IMR-90 (cell line): ENCODE results near the gene C2orf49. TPM values are rescaled to one million over a fixed set of nuclear protein-coding genes. Genes with fewer than 3 reads are reported as not detected.

Experiments
- ATAC-seq: fragments of 200-7000 bp; cut with Tn5 transposase; 2 replicates; pipeline ENCODE4 v1.9.1; 2020; ENCODE audit warnings: low read depth, mild to moderate bottlenecking, moderate library complexity
- BruUV-seq: library from RNA; stranded (reverse); fragments of 400-500 nt; replicated peaks from 2 replicates; lab custom pipeline; 2021; lab: Mats Ljungman, UMichigan
- CTCF ChIA-PET: fragments of 300-600 bp; formaldehyde crosslinking; extraction: SDS; loops from one replicate; lab custom pipeline; 2021; ENCODE audit warnings: antibody characterized with exemption; lab: Yijun Ruan, JAX
- POLR2A ChIA-PET: fragments of 300-600 bp; sonication (Branson Sonifier 250); formaldehyde crosslinking; loops from one replicate; lab custom pipeline; 2022; ENCODE audit warnings: antibody characterized with exemption; ENCODE audit not compliant: unreplicated experiment; lab: Charles Lee
- DNase-seq: peaks from one replicate; pipeline ENCODE4 v3.0.0; 2013
- H2AFZ ChIP-seq: replicated peaks from 2 replicates; pipeline ENCODE3; 2013; ENCODE audit warnings: low read length, mild to moderate bottlenecking; ENCODE audit not compliant: poor library complexity
- H2AK5ac ChIP-seq: 2 replicates; pipeline ENCODE4 v1.6.1; 2013; ENCODE audit warnings: low read depth, low read length, inconsistent platforms
- H2AK9ac ChIP-seq: replicated peaks from 2 replicates; pipeline ENCODE3; 2013; ENCODE audit warnings: mild to moderate bottlenecking, low read depth, low read length, moderate library complexity; ENCODE audit not compliant: poor library complexity
- H2BK120ac ChIP-seq: 2 replicates; pipeline ENCODE4 v1.6.1; 2013; ENCODE audit warnings: low read depth, low read length, inconsistent platforms
- H2BK15ac ChIP-seq: 3 replicates; pipeline ENCODE4 v1.6.1; 2013; ENCODE audit warnings: low read depth, low read length, inconsistent platforms
- H2BK20ac ChIP-seq: 2 replicates; pipeline ENCODE4 v1.6.1; 2013; ENCODE audit warnings: low read depth, mild to moderate bottlenecking, inconsistent platforms, low read length, moderate library complexity
- H2BK5ac ChIP-seq: 2 replicates; pipeline ENCODE4 v1.6.1; 2013; ENCODE audit warnings: mild to moderate bottlenecking, low read depth, low read length, inconsistent platforms; ENCODE audit not compliant: poor library complexity, severe bottlenecking
- H3K14ac ChIP-seq: replicated peaks from 2 replicates; pipeline ENCODE4 v1.6.1; 2013; ENCODE audit warnings: low read depth, low read length, inconsistent platforms
- H3K18ac ChIP-seq: 2 replicates; pipeline ENCODE4 v1.6.1; 2013; ENCODE audit warnings: low read depth, low read length, control low read depth
- H3K23ac ChIP-seq: 2 replicates; pipeline ENCODE4 v1.6.1; 2013; ENCODE audit warnings: low read depth, low read length, inconsistent platforms
- H3K27ac ChIP-seq: 2 replicates; pipeline ENCODE4 v1.5.1; 2013; ENCODE audit warnings: mild to moderate bottlenecking, control low read depth, low read length; ENCODE audit not compliant: insufficient read depth
- H3K27me3 ChIP-seq: 2 replicates; pipeline ENCODE4 v1.6.1; 2013; ENCODE audit warnings: low read length; ENCODE audit not compliant: control insufficient read depth, insufficient read depth
- H3K36me3 ChIP-seq: 2 replicates; pipeline ENCODE4 v1.6.1; 2013; ENCODE audit warnings: low read length, mixed read lengths; ENCODE audit not compliant: control insufficient read depth, insufficient read depth
- H3K4ac ChIP-seq: 2 replicates; pipeline ENCODE4 v1.6.1; 2013; ENCODE audit warnings: low read depth, low read length, inconsistent platforms
- H3K4me1 ChIP-seq: 2 replicates; pipeline ENCODE4 v1.6.1; 2013; ENCODE audit warnings: low read length, mixed read lengths; ENCODE audit not compliant: control insufficient read depth, insufficient read depth
- H3K4me2 ChIP-seq: 2 replicates; pipeline ENCODE4 v1.6.1; 2013; ENCODE audit warnings: low read depth, mild to moderate bottlenecking, control low read depth, low read length, moderate library complexity
- H3K4me3 ChIP-seq: 2 replicates; pipeline ENCODE4 v1.5.1; 2013; ENCODE audit warnings: low read depth, mild to moderate bottlenecking, control low read depth, low read length, moderate library complexity; ENCODE audit not compliant: insufficient read depth
- H3K56ac ChIP-seq: 2 replicates; pipeline ENCODE4 v1.6.1; 2013; ENCODE audit warnings: low read length, inconsistent platforms; ENCODE audit not compliant: insufficient read depth; ENCODE audit errors: extremely low read depth
- H3K79me1 ChIP-seq, 2 experiments: 2 replicates each; pipeline ENCODE4 v1.6.1; 2013; ENCODE audit warnings: low read length in 2 of 2, inconsistent platforms in 1 of 2, low read depth in 1 of 2
- H3K9ac ChIP-seq: 2 replicates; pipeline ENCODE4 v1.6.1; 2013; ENCODE audit warnings: low read depth, low read length, control low read depth
- H3K9me1 ChIP-seq: 2 replicates; pipeline ENCODE4 v1.6.1; 2013; ENCODE audit warnings: low read length, inconsistent platforms; ENCODE audit not compliant: insufficient read depth
- H3K9me3 ChIP-seq: 2 replicates; pipeline ENCODE4 v1.6.1; 2013; ENCODE audit warnings: low read length; ENCODE audit not compliant: control insufficient read depth, insufficient read depth
- H4K20me1 ChIP-seq: 2 replicates; pipeline ENCODE4 v1.6.1; 2013; ENCODE audit warnings: low read length, inconsistent platforms; ENCODE audit not compliant: insufficient read depth
- H4K5ac ChIP-seq: 2 replicates; pipeline ENCODE4 v1.6.1; 2013; ENCODE audit warnings: mild to moderate bottlenecking, low read depth, low read length, control low read depth
- H4K8ac ChIP-seq, 2 experiments: 2 replicates each; pipeline ENCODE4 v1.6.1; 2013; ENCODE audit warnings: low read depth in 2 of 2, low read length in 2 of 2, control low read depth in 1 of 2, inconsistent platforms in 1 of 2
- H4K91ac ChIP-seq: 2 replicates; pipeline ENCODE4 v1.6.1; 2013; ENCODE audit warnings: low read depth, low read length, inconsistent platforms; ENCODE audit not compliant: insufficient read depth
- BHLHE40 ChIP-seq: fragments of 150-350 bp; IDR thresholded peaks from 2 replicates; pipeline ENCODE4 v1.6.1; 2016; ENCODE audit warnings: mild to moderate bottlenecking, low read depth, low read length
- CEBPB ChIP-seq: IDR thresholded peaks from 2 replicates; pipeline ENCODE4 v1.6.1; 2012; ENCODE audit warnings: low read depth, low read length, improper control_type of control experiment
- CHD1 ChIP-seq: IDR thresholded peaks from 2 replicates; pipeline ENCODE4 v1.6.1; 2012; ENCODE audit warnings: low read depth, low read length, improper control_type of control experiment
- CTCF ChIP-seq: conservative IDR thresholded peaks from 2 replicates; pipeline ENCODE4 v1.5.1; 2012; ENCODE audit warnings: mild to moderate bottlenecking, low read depth, low read length, improper control_type of control experiment
- ELK1 ChIP-seq: fragments of 150-350 bp; IDR thresholded peaks from 2 replicates; pipeline ENCODE4 v1.6.1; 2016; ENCODE audit warnings: low read depth, mild to moderate bottlenecking, low read length, moderate library complexity, borderline replicate concordance
- FOS ChIP-seq: fragments of 150-350 bp; IDR thresholded peaks from 2 replicates; pipeline ENCODE4 v1.6.1; 2016; ENCODE audit warnings: low read depth, low read length
- MAFK ChIP-seq: IDR thresholded peaks from 2 replicates; pipeline ENCODE4 v1.6.1; 2012; ENCODE audit warnings: low read depth, low read length, improper control_type of control experiment
- MAZ ChIP-seq: IDR thresholded peaks from 2 replicates; pipeline ENCODE4 v1.6.1; 2012; ENCODE audit warnings: low read depth, mild to moderate bottlenecking, low read length, improper control_type of control experiment, moderate library complexity, borderline replicate concordance
- MXI1 ChIP-seq: IDR thresholded peaks from 2 replicates; pipeline ENCODE4 v1.6.1; 2012; ENCODE audit warnings: low read depth, mild to moderate bottlenecking, low read length, moderate library complexity, borderline replicate concordance
- NFE2L2 ChIP-seq: fragments of 150-350 bp; IDR thresholded peaks from 2 replicates; pipeline ENCODE4 v1.6.1; 2016; ENCODE audit warnings: low read depth, mild to moderate bottlenecking, low read length
- RCOR1 ChIP-seq: IDR thresholded peaks from 2 replicates; pipeline ENCODE4 v1.6.1; 2012; ENCODE audit warnings: mild to moderate bottlenecking, low read length, improper control_type of control experiment; ENCODE audit not compliant: insufficient replicate concordance
- RFX5 ChIP-seq: IDR thresholded peaks from 2 replicates; pipeline ENCODE4 v1.8.0; 2012; ENCODE audit warnings: low read depth, mild to moderate bottlenecking, low read length, moderate library complexity
- SMC3 ChIP-seq: fragments of 150-350 bp; IDR thresholded peaks from 2 replicates; pipeline ENCODE4 v1.6.1; 2016; ENCODE audit warnings: low read depth, mild to moderate bottlenecking, antibody characterized with exemption, low read length, moderate library complexity
- USF2 ChIP-seq: fragments of 150-350 bp; IDR thresholded peaks from 2 replicates; pipeline ENCODE4 v1.6.1; 2017; ENCODE audit warnings: mild to moderate bottlenecking, antibody characterized with exemption, low read length, low read depth
- WGBS, 2 experiments: methylation state at CpG; one replicate each; pipeline versions ENCODE4 v1.1.5 to v1.1.7; 2013; ENCODE audit warnings: missing lambda C conversion rate in 2 of 2; ENCODE audit not compliant: insufficient read length in 1 of 2; ENCODE audit errors: extremely low coverage in 2 of 2; 5-methylcytosine and 5-hydroxymethylcytosine counted together
- dilution Hi-C: fragments of 300-500 bp; cut with HindIII; formaldehyde crosslinking; loops from one replicate; pipeline ENCODE4 v1.14.3; 2018; ENCODE audit warnings: low sequenced_read_pairs; ENCODE audit not compliant: unreplicated experiment
- in situ Hi-C: fragments of 300-500 bp; cut with MboI; formaldehyde crosslinking; loops from 3 replicates; pipeline ENCODE4 v1.14.3; 2019; ENCODE audit warnings: low sequenced_read_pairs, inconsistent platforms, mixed read lengths
- intact Hi-C: fragments of 100-400 bp; cut with micrococcal nuclease; formaldehyde crosslinking; loops from 2 replicates; pipeline ENCODE4 v1.10.0; 2022
- polyA plus RNA-seq, 3 experiments: library from polyadenylated mRNA; depleted of rRNA; stranded (reverse); fragments of >200 nt; gene quantifications; 2 replicates each; pipeline ENCODE4 v1.2.3, GENCODE V29; 2012; ENCODE audit warnings: low replicate concordance in 1 of 3
- total RNA-seq: library from RNA; depleted of rRNA; stranded (reverse); fragments of >200 nt; gene quantifications from 2 replicates; pipeline ENCODE4 v1.2.3, GENCODE V29; 2012

C2orf49 gene
- total and polyA plus RNA-seq, 2 of the 4 experiments (the other 2 are of a cell fraction) = 3.8 to 8.5 TPM

GRCh38 chr2:105380432-105381100 lies 43.2 kb downstream of the C2orf49 start:
- Histone ChIP-seq H3K4me3 (no peak overlapping the region), H3K27ac (peak overlapping the region; percentile 87), H3K56ac (0 out of 2 replicates have a peak overlapping the region, but pooled peaks have one; percentile 48), H4K8ac (peak overlapping the region; percentile 68 to 73), H3K14ac (peak overlapping the region; percentile 73), H3K18ac (peak overlapping the region; percentile 92), H2BK120ac (peak overlapping the region; percentile 84), H3K36me3 (peaks cover 80% of the 10 kb centered on the region), H2BK15ac (peak overlapping the region; percentile 42; the same call in 2 of the 3 replicates), H2BK20ac (peak overlapping the region; percentile 71), H2BK5ac (peak overlapping the region; percentile 97), H3K4ac (peak overlapping the region; percentile 95), H2AFZ (no peak overlapping the region), H3K9ac (peak overlapping the region; percentile 31), H2AK5ac (peak overlapping the region; percentile 57), H3K23ac (peak overlapping the region; percentile 72), H3K27me3 (no peaks in the 10 kb centered on the region), H3K9me1 (peaks cover 49% of the 10 kb centered on the region), H4K91ac (peak overlapping the region; percentile 94), H3K4me1 (peaks cover 52% of the 10 kb centered on the region), H3K4me2 (peak overlapping the region; percentile 30; the same call in 1 of the 2 replicates), H4K5ac (peak overlapping the region; percentile 95), H3K79me1 (peaks cover 22 to 90% of the 10 kb centered on the region in 2 experiments), H2AK9ac (peak overlapping the region; percentile 33), H3K9me3 (no peaks in the 10 kb centered on the region), H4K20me1 (peaks cover 47% of the 10 kb centered on the region)
- BruUV-seq = no TSS peak
- ATAC-seq = peak; percentile 2; the same call in 1 of the 2 replicates
- WGBS, 2 experiments = 67% methylated on average over 3 of the region's 9 CpGs; no CpG with 5 or more reads in 1 of the 2 experiments
- ChIA-PET CTCF (no interaction called here), POLR2A (interaction anchor here (0.5 kb wide), 1 partner anchor 140 kb away, joined by 6 read pairs; no protein-coding TSS in a partner anchor)
- intact Hi-C loops = no loop called here
- dilution Hi-C loops = no loop called here
- peak; percentile 55 for DNase-seq
- in situ Hi-C loops = no loop called here
- TF ChIP-seq ELK1 (no peak), CHD1 (no peak), RFX5 (no peak), MAFK (no peak), RCOR1 (no peak), MAZ (no peak), BHLHE40 (no peak), CEBPB (no peak), NFE2L2 (no peak), FOS (no peak), MXI1 (no peak), SMC3 (no peak), USF2 (no peak), CTCF (no peak)
